Ectodermal cell (in vitro differentiated cells): ENCODE results near the gene ADAM11.
A peak's percentile ranks its signal among the peaks of the same experiment; 100 is the strongest.

Experiments
- H3K27ac ChIP-seq: 2 replicates; pipeline ENCODE4 v1.7.0; 2013; ENCODE audit warnings: mild to moderate bottlenecking, low read depth, low read length; ENCODE audit not compliant: insufficient read depth, poor library complexity, severe bottlenecking
- H3K27me3 ChIP-seq: 2 replicates; pipeline ENCODE4 v1.7.0; 2013; ENCODE audit warnings: mild to moderate bottlenecking, low read length; ENCODE audit not compliant: insufficient read depth, control insufficient read depth, poor library complexity, severe bottlenecking
- H3K36me3 ChIP-seq: one replicate; pipeline ENCODE4 v1.7.0; 2013; ENCODE audit warnings: low read length; ENCODE audit not compliant: control insufficient read depth, insufficient read depth
- H3K4me1 ChIP-seq: one replicate; pipeline ENCODE4 v1.7.0; 2013; ENCODE audit warnings: low read length; ENCODE audit not compliant: control insufficient read depth, insufficient read depth
- H3K4me3 ChIP-seq: 2 replicates; pipeline ENCODE4 v1.7.0; 2013; ENCODE audit warnings: low read depth, low read length, control low read depth; ENCODE audit not compliant: insufficient read depth
- H3K9me3 ChIP-seq: 2 replicates; pipeline ENCODE4 v1.7.0; 2013; ENCODE audit warnings: mild to moderate bottlenecking, low read length, moderate library complexity; ENCODE audit not compliant: control insufficient read depth
- WGBS, 2 experiments: methylation state at CpG; one replicate each; pipeline ENCODE4 v1.1.7; 2013; ENCODE audit warnings: missing lambda C conversion rate in 2 of 2; 5-methylcytosine and 5-hydroxymethylcytosine counted together

Gene ADAM11

DNA sequence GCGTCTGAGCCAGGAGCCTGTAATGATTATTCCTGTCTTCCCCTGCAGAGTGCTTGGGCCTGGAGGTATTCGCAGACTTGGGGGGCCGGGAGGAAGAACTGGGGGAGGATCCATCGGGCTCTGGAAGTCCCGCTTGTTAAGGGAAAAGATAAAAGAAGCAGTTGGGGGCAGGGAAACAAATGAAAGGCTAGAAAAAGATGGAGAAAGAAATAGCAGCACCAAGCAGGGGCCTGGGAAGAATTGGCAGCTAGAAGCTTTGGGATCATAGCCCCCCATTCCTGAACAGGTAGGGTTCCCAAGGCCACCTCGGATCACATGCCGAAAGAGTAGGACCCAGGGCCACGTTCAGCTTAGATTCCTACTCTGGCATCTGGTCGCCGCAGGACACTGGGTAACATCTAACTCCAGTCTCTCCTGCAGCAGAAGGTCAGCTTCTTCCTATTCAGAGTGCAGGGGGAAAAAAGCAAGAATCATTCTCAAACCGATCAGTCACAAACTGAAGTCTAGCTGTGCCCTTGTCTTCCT lies 23.6 kb downstream of the ADAM11 start:
- Histone ChIP-seq H3K4me3 (no peak overlapping the region), H3K27me3 (peaks cover 6% of the 10 kb centered on the region), H3K36me3 (no peaks in the 10 kb centered on the region), H3K27ac (no peak overlapping the region), H3K9me3 (no peaks in the 10 kb centered on the region), H3K4me1 (peaks cover 17% of the 10 kb centered on the region)
- WGBS, 2 experiments: 44% methylated on average over 11 of the region's 11 CpGs

DNA sequence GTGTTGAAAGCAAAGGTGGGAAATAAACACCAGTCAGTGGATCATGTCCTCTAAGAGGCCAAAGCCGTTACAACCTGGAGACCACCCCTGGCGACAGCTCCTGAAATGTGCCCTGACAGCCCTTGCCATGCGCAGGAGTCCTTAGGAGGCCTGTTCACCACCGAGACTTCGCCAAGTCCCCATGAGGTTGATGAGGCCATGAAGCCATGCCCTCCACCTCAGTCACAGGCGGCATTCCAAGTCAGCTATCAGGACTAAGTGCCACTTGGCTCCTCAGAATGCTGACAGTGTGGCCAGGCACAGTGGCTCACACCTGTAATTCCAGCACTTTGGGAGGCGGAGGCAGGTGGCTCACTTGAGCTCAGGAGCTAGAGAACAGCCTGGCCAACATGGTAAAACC lies 27.1 kb downstream of the ADAM11 start:
- Histone ChIP-seq H3K4me1 (peaks cover 17% of the 10 kb centered on the region), H3K9me3 (no peaks in the 10 kb centered on the region), H3K27ac (no peak overlapping the region), H3K36me3 (no peaks in the 10 kb centered on the region), H3K27me3 (no peaks in the 10 kb centered on the region), H3K4me3 (no peak overlapping the region)
- WGBS, 2 experiments: 92 to 94% methylated on average over 7 of the region's 7 CpGs

- Histone ChIP-seq H3K36me3 (no peaks in the 10 kb centered on the region), H3K27me3 (no peaks in the 10 kb centered on the region), H3K4me1 (peaks cover 13% of the 10 kb centered on the region), H3K4me3 (no peak overlapping the region), H3K9me3 (no peaks in the 10 kb centered on the region), H3K27ac (no peak overlapping the region)
- WGBS, 2 experiments: 88 to 89% methylated on average over 16 of the region's 16 CpGs
These were observed 27.8 kb downstream of the ADAM11 start for GRCh38 chr17:44786551-44787081.

DNA sequence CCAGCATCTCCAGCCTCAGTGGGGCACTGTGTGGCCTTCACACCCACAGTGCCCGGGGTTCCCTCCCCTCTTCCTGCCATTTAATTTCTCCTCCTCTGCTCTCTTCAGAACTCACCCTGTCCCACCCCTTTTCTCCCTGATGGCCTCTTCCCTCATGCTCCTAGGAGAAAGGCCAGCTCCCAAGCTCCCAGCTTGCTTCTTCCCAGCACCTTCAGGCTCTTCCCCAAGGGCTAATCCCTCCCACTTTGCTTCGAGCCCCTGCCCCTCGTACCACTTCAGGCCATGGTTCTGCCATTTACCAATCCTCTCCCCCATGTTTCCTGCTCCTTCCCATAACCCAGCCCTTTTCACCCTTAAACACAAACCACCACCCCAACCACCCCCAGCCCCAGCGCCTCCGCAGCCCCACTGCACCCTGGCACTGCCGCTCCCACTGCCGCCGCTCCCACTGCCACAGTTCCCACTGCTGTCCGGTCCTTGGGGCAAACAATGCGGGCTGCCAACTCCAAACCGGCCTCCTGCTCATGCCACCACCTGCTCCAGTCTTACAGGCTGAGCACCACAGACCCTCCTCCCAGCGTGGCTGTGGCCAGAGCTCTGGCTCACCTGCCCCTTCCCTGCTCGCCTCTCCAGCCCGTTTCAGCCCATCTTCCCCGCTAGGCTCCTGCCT lies 28.6 kb downstream of the ADAM11 start:
- peaks cover 5% of the 10 kb centered on the region for H3K4me1 ChIP-seq
- 84 to 88% methylated on average over 15 of the region's 15 CpGs for WGBS, 2 experiments
- H3K36me3 ChIP-seq: no peaks in the 10 kb centered on the region
- H3K9me3 ChIP-seq: no peaks in the 10 kb centered on the region
- H3K27me3 ChIP-seq: no peaks in the 10 kb centered on the region
- H3K27ac ChIP-seq: no peak overlapping the region
- no peak overlapping the region for H3K4me3 ChIP-seq

DNA sequence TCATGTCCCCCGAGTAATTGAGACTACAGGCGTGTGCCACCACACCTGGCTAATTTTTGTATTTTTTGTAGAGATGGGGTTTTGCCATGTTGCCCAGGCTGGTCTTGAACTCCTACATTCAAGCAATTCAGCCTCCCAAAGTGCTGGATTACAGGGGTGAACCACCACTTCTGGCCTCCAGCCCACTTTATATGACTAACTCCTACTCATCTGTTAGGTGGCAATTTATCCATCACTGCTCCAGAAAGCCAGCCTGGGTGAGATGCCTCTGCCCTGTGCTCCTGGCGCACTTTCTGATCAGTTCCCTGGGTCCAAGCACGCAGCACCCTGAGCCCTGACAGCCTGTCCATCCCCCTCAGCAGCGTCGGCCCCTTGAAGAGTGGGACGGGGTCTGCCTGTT lies 29.4 kb downstream of the ADAM11 start:
- no peak overlapping the region for H3K27ac ChIP-seq
- 88 to 91% methylated on average over 7 of the region's 7 CpGs for WGBS, 2 experiments

DNA sequence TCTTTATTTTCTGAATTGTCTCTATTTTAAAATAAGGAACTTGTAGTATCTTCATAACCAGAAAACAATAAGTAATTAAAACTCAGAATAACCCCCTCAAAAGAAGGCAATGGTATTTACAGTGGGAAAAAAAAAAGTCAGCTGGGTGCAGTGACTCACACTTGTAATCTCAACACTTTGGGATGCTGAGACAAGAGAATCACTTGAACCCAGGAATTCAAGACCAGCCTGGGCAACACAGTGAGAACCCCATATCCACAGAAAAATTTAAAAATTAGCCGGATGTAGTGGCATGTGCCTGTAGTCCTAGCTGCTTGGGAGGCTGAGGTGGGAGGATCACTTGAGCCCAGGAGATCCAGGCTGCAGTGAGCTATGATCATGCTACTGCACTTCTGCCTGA lies 33.5 kb downstream of the ADAM11 start:
- Histone ChIP-seq H3K27me3 (no peaks in the 10 kb centered on the region), H3K36me3 (no peaks in the 10 kb centered on the region), H3K27ac (no peak overlapping the region), H3K4me3 (no peak overlapping the region), H3K4me1 (peaks cover 6% of the 10 kb centered on the region), H3K9me3 (no peaks in the 10 kb centered on the region)
- WGBS, 2 experiments: 100% methylated on average over 1 of the region's 1 CpG

More for the DNA sequence above, 29.4 kb downstream of the ADAM11 start:
- no peaks in the 10 kb centered on the region for H3K27me3 ChIP-seq
- H3K36me3 ChIP-seq: no peaks in the 10 kb centered on the region
- H3K4me3 ChIP-seq: no peak overlapping the region
- peaks cover 3% of the 10 kb centered on the region for H3K4me1 ChIP-seq
- H3K9me3 ChIP-seq: no peaks in the 10 kb centered on the region

DNA sequence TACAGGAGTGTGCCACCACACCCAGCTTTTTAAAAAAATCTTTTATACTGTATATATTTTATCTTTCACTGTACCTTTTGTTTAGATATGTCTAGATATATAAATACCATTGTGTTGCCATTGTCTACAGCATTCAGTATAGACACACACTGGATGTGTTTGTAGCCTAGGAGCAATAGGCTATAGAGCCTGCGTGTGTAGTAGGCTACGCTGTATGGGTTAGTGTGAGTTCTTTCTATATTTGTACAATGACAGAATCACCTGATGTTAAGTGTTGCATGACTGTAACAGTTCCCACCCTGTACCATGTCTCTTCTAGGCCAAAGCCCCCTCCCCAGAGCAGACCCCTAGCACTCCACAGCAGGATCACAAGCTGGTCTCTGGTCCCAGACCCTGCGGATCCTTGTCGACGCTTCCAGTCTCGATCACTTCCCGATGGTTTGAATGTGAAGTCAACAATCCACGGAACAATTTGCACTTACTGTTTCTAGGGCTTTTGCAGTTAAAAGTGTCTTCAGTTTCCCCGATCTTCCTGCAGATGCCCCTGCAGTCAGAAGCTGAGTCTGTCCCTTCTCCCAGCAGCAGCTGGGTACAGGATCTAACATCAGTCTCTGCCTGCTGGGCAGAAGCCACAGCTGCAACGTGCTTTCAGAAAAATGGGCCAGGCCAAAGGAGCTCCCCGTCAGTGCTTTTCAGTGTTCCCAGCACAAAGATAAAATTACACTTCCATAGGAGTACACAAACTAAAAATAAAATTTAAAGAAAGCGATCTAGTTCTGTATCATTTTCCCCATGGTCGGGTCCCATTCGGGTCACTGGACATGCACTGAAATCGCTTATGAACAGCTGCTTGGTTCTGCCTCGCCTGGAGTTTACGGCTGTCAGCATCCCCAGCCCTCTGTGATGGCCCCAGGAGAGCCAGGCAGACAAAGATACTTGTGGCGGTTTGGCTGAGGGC lies 35.4 kb downstream of the ADAM11 start:
- Histone ChIP-seq H3K36me3 (peaks cover 10% of the 10 kb centered on the region), H3K9me3 (no peaks in the 10 kb centered on the region), H3K4me1 (peaks cover 6% of the 10 kb centered on the region), H3K4me3 (no peak overlapping the region), H3K27me3 (no peaks in the 10 kb centered on the region), H3K27ac (peak overlapping the region; percentile 72)
- WGBS, 2 experiments: 89% methylated on average over 18 of the region's 18 CpGs

- Histone ChIP-seq H3K4me1 (peaks cover 6% of the 10 kb centered on the region), H3K27ac (peak overlapping the region; percentile 72), H3K27me3 (no peaks in the 10 kb centered on the region), H3K36me3 (peaks cover 10% of the 10 kb centered on the region), H3K4me3 (no peak overlapping the region), H3K9me3 (no peaks in the 10 kb centered on the region)
- 72 to 79% methylated on average over 9 of the region's 10 CpGs for WGBS, 2 experiments
These were observed 36.1 kb downstream of the ADAM11 start for GRCh38 chr17:44794851-44795413.

GRCh38 chr17:44795421-44795820 lies 36.6 kb downstream of the ADAM11 start:
- Histone ChIP-seq H3K4me1 (peaks cover 6% of the 10 kb centered on the region), H3K9me3 (no peaks in the 10 kb centered on the region), H3K27me3 (no peaks in the 10 kb centered on the region), H3K27ac (peak overlapping the region; percentile 26), H3K36me3 (peaks cover 10% of the 10 kb centered on the region), H3K4me3 (no peak overlapping the region)
- WGBS, 2 experiments: 87 to 92% methylated on average over 9 of the region's 9 CpGs

DNA sequence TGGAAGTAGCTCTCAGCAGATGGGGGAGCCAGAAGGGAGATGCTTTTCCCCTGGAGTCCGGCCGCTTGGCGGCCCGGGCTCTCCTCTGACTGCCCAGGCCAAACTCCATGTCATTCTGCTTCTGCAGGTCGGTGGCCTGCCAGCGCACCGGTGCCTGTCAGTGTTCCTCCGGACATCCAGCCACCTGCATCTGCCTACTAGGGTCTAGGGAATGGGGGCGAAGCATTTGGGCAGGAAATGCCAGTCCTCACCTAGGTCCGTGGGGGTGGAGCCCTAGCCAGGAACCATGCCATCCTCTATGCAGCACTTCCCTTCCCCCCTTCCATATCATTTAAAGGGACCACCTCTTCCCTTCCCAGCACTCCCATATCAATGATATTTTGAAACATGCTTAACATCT lies 37.1 kb downstream of the ADAM11 start:
- H3K27ac ChIP-seq: no peak overlapping the region
- no peaks in the 10 kb centered on the region for H3K9me3 ChIP-seq
- WGBS, 2 experiments: 86 to 87% methylated on average over 10 of the region's 10 CpGs
- H3K27me3 ChIP-seq: no peaks in the 10 kb centered on the region
- H3K4me1 ChIP-seq: peaks cover 6% of the 10 kb centered on the region
- H3K4me3 ChIP-seq: no peak overlapping the region
- peaks cover 13% of the 10 kb centered on the region for H3K36me3 ChIP-seq
